IPS DF 19.7 (cell line): ENCODE measurements around the gene NSD2.

Experiments
- DNase-seq: peaks from one replicate; pipeline ENCODE4 v3.0.0-alpha.2; 2013; ENCODE audit warnings: low read depth, low spot score

Gene NSD2

GRCh38 chr4:1945124-1945895 is 74.1 kb downstream of the NSD2 start:
- DNase-seq, result no peak

- no peak for DNase-seq
Observed at GRCh38 chr4:1945912-1946311, 74.7 kb downstream of the NSD2 start.

GRCh38 chr4:1948232-1948631 is 77.0 kb downstream of the NSD2 start:
- no peak for DNase-seq

- DNase-seq, result no peak
Observed at GRCh38 chr4:1948892-1949436, 77.8 kb downstream of the NSD2 start.

DNA sequence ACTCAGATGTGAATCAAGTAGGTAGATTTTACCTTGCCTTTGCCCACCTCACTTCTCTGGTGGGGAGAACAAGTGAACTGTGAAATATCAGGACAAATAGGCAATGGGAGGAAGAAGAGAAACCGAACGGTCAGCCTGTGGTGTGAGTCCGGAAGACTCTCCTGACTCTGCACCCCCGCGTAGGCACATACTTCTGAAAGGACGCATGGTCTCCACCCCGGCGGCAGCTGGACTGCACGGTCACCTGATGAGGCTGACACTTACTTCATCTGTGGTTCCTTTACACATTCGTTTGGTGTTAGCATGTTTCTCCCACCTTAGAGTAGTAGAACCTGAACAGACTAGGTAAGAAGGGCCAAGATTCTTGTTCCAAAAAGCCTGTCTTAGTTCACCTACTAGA is 79.2 kb downstream of the NSD2 start:
- no peak for DNase-seq

DNA sequence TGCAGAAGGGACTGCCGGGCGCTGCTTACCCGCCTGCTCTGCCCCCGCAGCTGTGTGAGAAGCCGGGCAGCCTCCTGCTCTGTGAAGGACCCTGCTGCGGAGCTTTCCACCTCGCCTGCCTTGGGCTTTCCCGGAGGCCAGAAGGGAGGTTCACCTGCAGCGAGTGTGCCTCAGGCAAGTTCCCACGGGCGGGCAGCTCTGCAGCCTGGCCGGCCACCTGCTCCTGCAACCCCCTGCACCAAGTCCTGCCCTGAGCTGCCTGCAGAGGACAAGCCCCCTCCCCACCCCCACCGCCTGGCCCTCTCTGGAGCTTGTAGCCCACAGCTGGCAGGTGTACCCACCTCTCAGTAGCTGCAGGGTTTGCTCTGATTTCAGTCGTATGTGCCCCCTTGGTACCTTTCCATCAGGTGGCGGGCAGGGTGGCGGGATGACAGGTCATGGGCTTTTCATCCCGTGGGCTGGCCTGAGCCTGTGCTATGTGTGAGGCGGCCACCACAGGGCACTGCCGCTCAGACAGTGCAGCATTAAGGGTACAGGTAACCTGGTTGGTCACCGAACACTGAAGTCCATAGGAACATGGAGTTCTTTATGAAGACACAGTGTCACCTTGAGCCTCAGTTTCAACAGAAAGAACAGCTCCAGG is 81.0 kb downstream of the NSD2 start:
- DNase-seq, result no peak

DNA sequence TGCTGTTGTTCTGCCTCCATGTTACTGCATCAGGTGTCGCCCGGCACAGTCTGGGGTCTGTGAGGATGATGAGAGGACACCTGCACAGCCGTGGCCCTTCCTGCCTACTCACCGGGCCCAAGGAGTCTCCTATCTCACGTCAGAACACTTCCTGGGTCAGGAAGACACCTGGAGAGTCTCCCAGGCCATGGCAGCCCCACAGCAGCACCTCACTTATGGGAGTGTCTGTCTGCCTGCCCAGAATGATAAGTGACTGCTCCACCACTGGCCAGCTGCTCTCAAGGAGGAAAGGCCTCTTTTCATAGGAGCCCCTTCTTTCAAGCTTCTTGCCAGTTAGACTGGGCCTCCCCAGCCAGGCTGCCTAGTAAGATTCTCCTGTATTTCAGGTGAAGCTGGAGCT is 81.5 kb downstream of the NSD2 start:
- no peak for DNase-seq

DNA sequence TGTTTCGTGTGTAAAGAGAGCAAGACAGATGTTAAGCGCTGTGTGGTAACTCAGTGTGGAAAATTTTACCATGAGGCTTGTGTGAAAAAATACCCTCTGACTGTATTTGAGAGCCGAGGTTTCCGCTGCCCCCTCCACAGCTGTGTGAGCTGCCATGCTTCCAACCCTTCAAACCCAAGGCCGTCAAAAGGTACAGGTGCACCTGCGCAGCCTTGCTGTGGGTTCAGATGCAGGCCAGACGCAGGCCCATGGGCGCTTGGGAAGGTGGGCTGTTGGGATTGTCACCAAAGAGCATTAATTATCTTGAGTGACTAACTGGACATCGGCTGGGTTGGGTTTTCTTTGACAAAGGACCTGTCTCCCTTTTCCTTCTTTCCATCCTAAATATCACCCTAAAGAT is 82.1 kb downstream of the NSD2 start:
- no peak for DNase-seq

- DNase-seq, result no peak
Observed at GRCh38 chr4:1956631-1957030, 85.4 kb downstream of the NSD2 start.

GRCh38 chr4:1958276-1959103 is 87.3 kb downstream of the NSD2 start:
- DNase-seq, result no peak

DNA sequence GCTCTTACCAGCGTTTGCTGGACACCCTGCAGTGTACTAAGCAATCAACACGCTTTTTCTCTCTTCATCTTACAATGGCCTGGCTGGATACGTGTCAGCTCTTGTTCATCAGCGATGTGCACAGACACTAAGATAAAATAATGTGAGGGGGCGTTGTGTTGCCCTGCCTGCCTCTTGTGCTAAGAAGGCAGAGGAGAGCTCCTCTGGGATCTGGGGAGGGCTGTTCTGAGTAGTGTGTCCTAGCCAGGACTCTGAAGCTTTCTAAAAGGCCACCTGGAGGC is 87.9 kb downstream of the NSD2 start:
- no peak for DNase-seq

- DNase-seq, result no peak
Observed at GRCh38 chr4:1960170-1960825, 89.1 kb downstream of the NSD2 start.

- DNase-seq, result no peak
Observed at GRCh38 chr4:1961038-1961437, 89.8 kb downstream of the NSD2 start.

DNA sequence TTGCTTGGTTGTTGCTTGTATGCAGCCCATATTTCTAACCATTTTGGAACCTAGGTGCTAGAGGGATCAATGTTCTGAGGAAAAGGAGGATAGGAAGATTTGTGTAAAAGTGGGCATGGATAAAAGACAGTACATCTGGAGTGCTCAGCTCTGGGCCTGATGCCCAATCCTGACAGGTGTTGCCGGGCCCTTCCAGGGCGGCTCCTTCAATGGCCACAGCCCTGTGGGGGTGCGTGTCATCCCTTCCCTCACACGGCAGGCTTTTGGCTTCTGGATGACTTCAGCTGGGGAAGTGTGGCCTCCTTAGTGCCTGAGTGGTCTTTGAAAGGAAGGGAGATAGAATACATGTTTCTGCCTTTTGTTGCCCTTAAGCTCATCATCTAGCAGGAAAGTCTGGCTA is 90.4 kb downstream of the NSD2 start:
- no peak for DNase-seq

GRCh38 chr4:1962980-1963379 is 91.8 kb downstream of the NSD2 start:
- DNase-seq, result no peak

DNA sequence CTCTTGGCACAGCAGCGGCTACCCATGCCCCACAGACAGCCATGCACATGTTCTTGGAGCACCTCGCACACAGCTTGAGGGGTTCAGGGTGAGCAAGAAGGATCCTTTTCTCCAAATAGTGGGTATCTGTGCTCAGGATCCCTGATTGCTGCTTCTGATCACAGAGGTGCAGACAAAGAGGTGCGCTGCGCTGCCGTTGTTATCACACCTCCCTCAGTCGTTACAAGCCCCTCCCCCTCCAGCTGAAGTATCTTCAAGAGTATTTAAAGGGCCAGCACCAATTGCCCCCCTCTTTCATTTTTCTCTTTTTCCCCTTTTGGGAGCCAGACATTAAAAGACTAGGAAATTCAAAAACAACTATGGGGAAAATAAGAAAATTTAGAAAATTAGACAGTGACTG is 93.2 kb downstream of the NSD2 start:
- no peak for DNase-seq

GRCh38 chr4:1964971-1965370 is 93.8 kb downstream of the NSD2 start:
- no peak for DNase-seq

GRCh38 chr4:1967512-1968149 is 96.4 kb downstream of the NSD2 start:
- no peak for DNase-seq

DNA sequence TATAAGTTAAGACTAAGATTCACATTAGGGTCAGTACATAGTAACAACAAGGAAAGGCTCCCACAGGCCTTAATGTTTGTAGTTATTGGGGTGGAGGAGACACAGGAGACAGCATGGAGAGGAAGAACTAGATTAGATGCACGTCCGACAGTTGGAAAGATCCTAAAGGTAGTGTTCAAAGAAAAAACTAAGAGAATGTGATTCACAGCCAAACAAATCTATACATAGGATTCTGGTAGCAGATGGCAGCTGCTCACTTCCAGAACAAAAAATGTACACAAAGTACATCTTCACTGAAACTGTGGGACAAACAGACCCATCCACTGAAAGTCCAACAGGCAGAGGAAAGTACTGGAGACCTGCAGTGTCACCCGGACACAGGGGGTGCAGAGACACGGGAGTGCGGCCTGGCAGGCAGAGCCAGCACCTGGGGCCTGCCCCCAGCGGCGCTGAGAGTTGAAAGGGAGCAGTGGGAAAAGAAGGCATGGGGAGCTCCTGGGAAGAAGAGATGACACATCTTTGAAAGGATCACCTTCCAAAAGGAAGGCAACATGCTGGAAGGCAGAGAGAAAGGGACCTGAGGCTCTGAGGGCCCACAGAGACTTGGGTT is 97.6 kb downstream of the NSD2 start:
- DNase-seq, result no peak

- no peak for DNase-seq
Observed at GRCh38 chr4:1969928-1970723, 98.9 kb downstream of the NSD2 start.
